ENCODE results near the gene CCDC68. TPM values are rescaled to one million over a fixed set of nuclear protein-coding genes. Genes with fewer than 3 reads are reported as not detected.

CCDC68 gene
- total and polyA plus RNA-seq, 2 of the 8 experiments (the other 6 are each of a cell fraction or from before 2014, with no cell fraction given) = 0.06 to 0.80 TPM

DNA sequence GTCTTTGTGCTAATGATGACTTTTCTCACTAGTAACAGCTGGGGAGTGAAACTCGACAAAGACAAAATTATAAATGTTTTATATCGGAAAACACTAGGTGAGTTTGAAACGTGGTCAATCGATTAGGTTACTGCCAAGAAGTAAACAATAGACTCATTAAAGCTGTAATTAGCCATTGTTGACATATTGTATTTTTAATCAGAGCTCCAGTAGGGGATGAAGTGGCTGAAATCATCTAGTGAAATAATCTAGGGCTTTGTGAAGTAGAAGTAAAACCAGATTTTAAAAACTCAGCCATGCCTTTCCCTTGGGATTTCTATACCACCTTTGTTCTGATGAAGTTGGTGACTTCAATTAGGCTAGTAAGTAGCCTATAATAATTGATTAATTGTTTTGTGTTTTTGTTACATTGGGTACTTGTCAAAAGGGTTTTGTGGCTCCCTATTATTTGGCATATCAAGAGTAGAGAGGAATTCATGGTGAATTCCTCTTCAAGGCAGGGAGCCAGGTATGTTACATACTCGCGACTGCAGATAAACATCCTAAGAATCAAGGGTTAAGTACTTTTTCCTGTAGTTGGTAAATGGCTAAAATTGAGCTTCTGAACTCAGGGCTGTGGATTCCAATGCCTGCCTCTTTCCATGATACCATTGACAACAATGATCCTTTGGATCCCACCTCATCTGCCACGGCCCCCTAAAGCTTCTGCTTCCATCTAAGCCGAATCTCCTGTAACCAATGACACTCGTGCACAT is 99.4 kb downstream of the CCDC68 start:
- H3K9me3 ChIP-seq (ENCODE audit: insufficient read depth in 2 of 2, low read depth in 1 of 2, low read length in 1 of 2) = no peaks in the 10 kb centered on the region
- no peak overlapping the region for H3K4me3 ChIP-seq (ENCODE audit: extremely low read depth in 1 of 4, insufficient read depth in 2 of 4, low read depth in 3 of 4, low read length in 4 of 4)
- H4K5ac ChIP-seq (ENCODE audit: insufficient read length, low read depth, low read length) = no peak overlapping the region
- H3K18ac ChIP-seq (ENCODE audit: extremely low read depth, low read length) = no peak overlapping the region
- H3K27me3 ChIP-seq (replicated peaks in 1 of 4; ENCODE audit: control insufficient read depth in 3 of 4, extremely low read depth in 1 of 4, insufficient read depth in 3 of 4, low read length in 3 of 4) = no peaks in the 10 kb centered on the region
- H2BK20ac ChIP-seq (ENCODE audit: low read length) = no peak overlapping the region
- no peak overlapping the region for H2BK12ac ChIP-seq (ENCODE audit: low read depth, low read length)
- TF ChIP-seq TEAD4 (IDR thresholded peaks at IDR 0.05; ENCODE audit: low read depth, low read length) (peak; percentile 37; the same call in 1 of the 2 replicates), BACH1 (IDR thresholded peaks at IDR 0.05; ENCODE audit: low read length) (no peak)
- H2BK5ac ChIP-seq (ENCODE audit: low read depth, low read length) = no peak overlapping the region
- CTCF ChIA-PET (ENCODE audit: partially characterized antibody) = interaction anchor here (0.6 kb wide), 1 partner anchor 53 kb away, joined by 3 read pairs; no protein-coding TSS in a partner anchor
- no peak overlapping the region for H3K4ac ChIP-seq (replicated peaks; ENCODE audit: insufficient read length, low read depth, low read length)
- H3K79me1 ChIP-seq (ENCODE audit: low read depth, low read length) = no peaks in the 10 kb centered on the region
- POLR2A ChIA-PET (ENCODE audit: partially characterized antibody) = no interaction called here
- H3K56ac ChIP-seq (replicated peaks; ENCODE audit: insufficient read length, low read depth, low read length) = no peak overlapping the region
- no peak overlapping the region for H4K8ac ChIP-seq (ENCODE audit: extremely low read depth, insufficient read depth, low read length)
- no peak overlapping the region for H2BK120ac ChIP-seq (replicated peaks; ENCODE audit: low read depth, low read length)
- peak overlapping the region; percentile 80; the same call in 1 of the 2 replicates for H2AFZ ChIP-seq (ENCODE audit: low read length)
- H3K4me2 ChIP-seq (ENCODE audit: insufficient read depth in 1 of 2, low read depth in 2 of 2, low read length in 2 of 2) = no peak overlapping the region
- H4K91ac ChIP-seq (replicated peaks; ENCODE audit: insufficient read length, low read length) = no peak overlapping the region
- H3K9ac ChIP-seq (replicated peaks in 1 of 4; ENCODE audit: extremely low read depth in 1 of 4, low read depth in 3 of 4, low read length in 3 of 4) = no peak overlapping the region
- H2AK5ac ChIP-seq (ENCODE audit: low read depth, low read length) = no peak overlapping the region
- no peaks in the 10 kb centered on the region; a peak in 1 of 7 replicates for H3K4me1 ChIP-seq (replicated peaks in 1 of 4; ENCODE audit: control insufficient read depth in 3 of 4, insufficient read depth in 4 of 4, low read length in 3 of 4)
- no peak overlapping the region for H3K14ac ChIP-seq (ENCODE audit: insufficient read length)
- no peaks in the 10 kb centered on the region for H3K36me3 ChIP-seq (ENCODE audit: control insufficient read depth in 2 of 4, insufficient read depth in 4 of 4, low read length in 3 of 4)
- no peaks in the 10 kb centered on the region for H3K79me2 ChIP-seq (ENCODE audit: control insufficient read depth in 1 of 2, insufficient read depth in 2 of 2, low read length in 2 of 2)
- H3K23me2 ChIP-seq (ENCODE audit: low read depth, low read length) = no peaks in the 10 kb centered on the region
- FAIRE-seq (no peak), DNase-seq (ENCODE audit: low read depth in 1 of 2, low spot score in 2 of 2) (no peak)
- H3K23ac ChIP-seq (ENCODE audit: insufficient read length) = no peak overlapping the region
- no peaks in the 10 kb centered on the region for H4K20me1 ChIP-seq (replicated peaks in 1 of 2; ENCODE audit: control insufficient read depth in 1 of 2, insufficient read depth in 2 of 2, low read length in 2 of 2)
- no peak overlapping the region for H2BK15ac ChIP-seq (ENCODE audit: low read length)
- no peak overlapping the region for H3K27ac ChIP-seq (ENCODE audit: low read depth, low read length)
- WGBS, 2 experiments (ENCODE audit: extremely low coverage in 1 of 2, insufficient coverage in 1 of 2, insufficient read length in 1 of 2, insufficient replicate concordance in 2 of 2, low coverage in 1 of 2, low lambda C conversion rate in 2 of 2, missing lambda C conversion rate in 1 of 2) = 85% methylated on average over 9 of the region's 9 CpGs; no CpG with 5 or more reads in 1 of the 2 experiments

All from H1 (cell line).